ENCODE data around the gene KRTAP13-1.

Gene KRTAP13-1

DNA sequence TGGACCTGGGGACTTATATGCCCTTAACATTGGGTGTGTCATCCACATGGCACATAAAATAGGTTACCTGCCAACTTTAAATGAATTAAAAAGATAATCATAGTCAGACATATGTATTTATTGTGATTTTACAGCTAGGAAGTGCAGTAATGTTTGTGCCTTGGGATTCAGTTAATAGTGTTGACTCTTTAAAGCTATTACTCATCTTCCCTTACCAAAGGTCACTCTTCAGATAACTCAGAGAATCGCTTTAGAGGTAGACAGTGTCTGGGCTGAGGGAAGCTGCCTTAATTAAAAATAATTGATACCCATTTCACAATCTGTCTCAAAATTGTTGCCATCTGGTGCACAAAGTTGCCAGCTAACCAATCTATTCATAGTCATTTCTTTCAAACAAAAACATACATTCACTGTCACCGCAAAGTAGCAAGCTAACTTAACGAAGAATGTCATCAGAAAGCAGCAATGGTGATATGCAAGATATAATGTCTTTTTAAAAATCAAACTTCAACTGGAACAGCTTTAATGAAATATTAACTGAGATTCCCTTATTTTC lies 41.3 kb downstream of the KRTAP13-1 start:
- in situ Hi-C loops (cut with HindIII; ENCODE audit: low pct_ligation_motif_present, low sequenced_read_pairs) = no loop called here
- no peak for DNase-seq
- TF ChIP-seq, protein P1, sequence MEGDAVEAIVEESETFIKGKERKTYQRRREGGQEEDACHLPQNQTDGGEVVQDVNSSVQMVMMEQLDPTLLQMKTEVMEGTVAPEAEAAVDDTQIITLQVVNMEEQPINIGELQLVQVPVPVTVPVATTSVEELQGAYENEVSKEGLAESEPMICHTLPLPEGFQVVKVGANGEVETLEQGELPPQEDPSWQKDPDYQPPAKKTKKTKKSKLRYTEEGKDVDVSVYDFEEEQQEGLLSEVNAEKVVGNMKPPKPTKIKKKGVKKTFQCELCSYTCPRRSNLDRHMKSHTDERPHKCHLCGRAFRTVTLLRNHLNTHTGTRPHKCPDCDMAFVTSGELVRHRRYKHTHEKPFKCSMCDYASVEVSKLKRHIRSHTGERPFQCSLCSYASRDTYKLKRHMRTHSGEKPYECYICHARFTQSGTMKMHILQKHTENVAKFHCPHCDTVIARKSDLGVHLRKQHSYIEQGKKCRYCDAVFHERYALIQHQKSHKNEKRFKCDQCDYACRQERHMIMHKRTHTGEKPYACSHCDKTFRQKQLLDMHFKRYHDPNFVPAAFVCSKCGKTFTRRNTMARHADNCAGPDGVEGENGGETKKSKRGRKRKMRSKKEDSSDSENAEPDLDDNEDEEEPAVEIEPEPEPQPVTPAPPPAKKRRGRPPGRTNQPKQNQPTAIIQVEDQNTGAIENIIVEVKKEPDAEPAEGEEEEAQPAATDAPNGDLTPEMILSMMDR (IDR thresholded peaks at IDR 0.05; ENCODE audit: low read depth, low read length, missing control alignments) = no peak
- Histone ChIP-seq H3K36me3 (replicated peaks) (no peaks in the 10 kb centered on the region), H3K4me3 (ENCODE audit: low read depth, low read length) (no peak overlapping the region), H3K27me3 (replicated peaks) (no peaks in the 10 kb centered on the region), H3K27ac (no peak overlapping the region)

DNA sequence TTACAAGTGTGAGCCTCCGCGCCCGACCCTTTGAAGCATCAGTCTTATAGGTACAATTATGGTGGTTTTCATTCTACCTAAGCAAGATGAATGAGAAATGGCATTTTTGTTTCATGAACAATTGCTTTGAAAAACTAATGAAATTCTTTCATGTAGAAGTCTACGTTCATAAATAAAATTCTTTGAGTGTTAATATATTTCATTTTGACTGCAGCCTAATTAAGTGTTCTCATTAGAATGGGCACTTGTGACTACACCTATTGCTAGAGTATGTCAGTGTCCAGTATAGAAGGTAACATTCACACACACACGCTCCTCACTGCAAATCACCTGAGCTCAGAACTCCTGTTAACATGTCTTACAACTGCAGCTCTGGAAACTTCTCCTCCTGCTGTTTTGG lies 44.1 kb downstream of the KRTAP13-1 start, which contains the start of gene KRTAP15-1:
TSS of gene KRTAP15-1 (plus strand) at position 301 of the 400 bp plus-strand sequence. CDS start at position 354, 53 bp downstream.
- H3K27me3 ChIP-seq (replicated peaks) = no peaks in the 10 kb centered on the region
- in situ Hi-C loops (cut with HindIII; ENCODE audit: low pct_ligation_motif_present, low sequenced_read_pairs) = no loop called here
- no peak within 1 kb of the TSS for H3K4me3 ChIP-seq (ENCODE audit: low read depth, low read length)
- no peaks in the 10 kb centered on the region for H3K36me3 ChIP-seq (replicated peaks)
- no peak within 1 kb of the TSS for H3K27ac ChIP-seq
- TF ChIP-seq, protein P1 (IDR thresholded peaks at IDR 0.05; ENCODE audit: low read depth, low read length, missing control alignments) = no peak
- DNase-seq = no peak

DNA sequence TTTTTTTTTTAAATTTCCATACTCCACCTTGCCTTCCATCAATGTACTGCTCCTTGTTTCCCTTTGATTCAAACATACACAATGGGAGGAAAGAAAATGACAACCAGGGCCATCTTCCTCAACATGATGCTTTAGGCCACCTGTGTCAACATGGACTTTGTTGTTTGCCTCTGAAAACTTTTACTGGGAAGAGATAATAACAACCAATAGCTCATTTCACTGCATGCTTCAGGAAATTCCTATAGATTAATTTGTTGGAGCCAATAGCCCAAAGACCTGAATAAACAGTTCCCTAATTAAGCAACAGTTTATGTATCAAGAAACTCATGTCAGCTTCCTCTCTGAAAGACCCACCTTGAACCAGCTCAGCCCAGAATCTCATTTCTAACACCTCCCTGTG lies 47.4 kb downstream of the KRTAP13-1 start:
- H3K27ac ChIP-seq = no peak overlapping the region
- in situ Hi-C loops (cut with HindIII; ENCODE audit: low pct_ligation_motif_present, low sequenced_read_pairs) = no loop called here
- no peaks in the 10 kb centered on the region for H3K36me3 ChIP-seq (replicated peaks)
- no peaks in the 10 kb centered on the region for H3K27me3 ChIP-seq (replicated peaks)
- H3K4me3 ChIP-seq (ENCODE audit: low read depth, low read length) = no peak overlapping the region
- TF ChIP-seq, protein P1 (IDR thresholded peaks at IDR 0.05; ENCODE audit: low read depth, low read length, missing control alignments) = no peak
- DNase-seq = no peak

DNA sequence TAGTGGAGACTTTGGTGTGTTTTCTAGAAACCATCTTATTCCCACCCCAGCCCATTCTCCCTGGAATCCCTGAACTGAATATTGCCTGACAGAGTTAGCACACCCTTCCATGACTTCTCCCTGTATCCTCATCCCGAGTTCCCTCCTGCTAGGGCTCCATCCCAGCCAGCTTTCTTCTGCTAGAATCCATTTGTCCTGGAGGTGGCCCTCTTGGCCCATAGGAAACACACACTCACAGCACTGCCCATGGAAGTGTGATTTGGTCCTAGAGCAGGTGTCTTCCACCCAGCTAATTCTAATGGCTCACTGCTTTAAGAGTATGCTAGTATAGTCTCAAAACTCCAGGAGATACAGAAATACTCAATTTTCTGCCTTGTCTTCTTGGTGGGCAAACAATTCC lies 48.4 kb downstream of the KRTAP13-1 start:
- no peak overlapping the region for H3K27ac ChIP-seq
- no peaks in the 10 kb centered on the region for H3K27me3 ChIP-seq (replicated peaks)
- no peak for DNase-seq
- no peak overlapping the region for H3K4me3 ChIP-seq (ENCODE audit: low read depth, low read length)
- no peaks in the 10 kb centered on the region for H3K36me3 ChIP-seq (replicated peaks)
- in situ Hi-C loops (cut with HindIII; ENCODE audit: low pct_ligation_motif_present, low sequenced_read_pairs) = no loop called here
- TF ChIP-seq, protein P1 (IDR thresholded peaks at IDR 0.05; ENCODE audit: low read depth, low read length, missing control alignments) = no peak
